HG02852 (cell line): ENCODE measurements around the gene ARID3A.

ENCODE experiments used
- ATAC-seq: cut with Tn5 transposase; IDR thresholded peaks from one replicate; pipeline ENCODE4 v1.9.1; 2021; ENCODE audit warnings: mild to moderate bottlenecking, moderate library complexity; ENCODE audit not compliant: unreplicated experiment

Gene ARID3A

GRCh38 chr19:929203-929890 lies 3.5 kb downstream of the ARID3A start:
- no peak for ATAC-seq

DNA sequence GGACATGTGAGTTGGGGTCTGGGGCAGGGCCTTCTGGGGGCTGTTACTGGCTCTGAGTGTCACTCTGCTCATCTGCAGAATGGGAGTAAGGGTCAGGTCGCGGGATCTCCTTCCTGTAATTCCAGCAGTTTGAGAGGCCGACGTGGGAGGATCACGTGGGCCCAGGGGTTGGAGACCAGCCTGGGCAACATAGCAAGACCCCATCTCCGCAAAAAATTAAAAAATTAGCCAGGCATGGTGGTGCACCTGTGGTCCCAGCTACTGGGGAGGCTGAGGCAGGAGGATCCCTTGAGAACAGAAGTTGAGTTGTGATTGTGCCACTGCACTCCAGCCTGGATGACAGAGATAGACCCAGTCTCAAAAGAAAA lies 4.0 kb downstream of the ARID3A start:
- no peak for ATAC-seq

DNA sequence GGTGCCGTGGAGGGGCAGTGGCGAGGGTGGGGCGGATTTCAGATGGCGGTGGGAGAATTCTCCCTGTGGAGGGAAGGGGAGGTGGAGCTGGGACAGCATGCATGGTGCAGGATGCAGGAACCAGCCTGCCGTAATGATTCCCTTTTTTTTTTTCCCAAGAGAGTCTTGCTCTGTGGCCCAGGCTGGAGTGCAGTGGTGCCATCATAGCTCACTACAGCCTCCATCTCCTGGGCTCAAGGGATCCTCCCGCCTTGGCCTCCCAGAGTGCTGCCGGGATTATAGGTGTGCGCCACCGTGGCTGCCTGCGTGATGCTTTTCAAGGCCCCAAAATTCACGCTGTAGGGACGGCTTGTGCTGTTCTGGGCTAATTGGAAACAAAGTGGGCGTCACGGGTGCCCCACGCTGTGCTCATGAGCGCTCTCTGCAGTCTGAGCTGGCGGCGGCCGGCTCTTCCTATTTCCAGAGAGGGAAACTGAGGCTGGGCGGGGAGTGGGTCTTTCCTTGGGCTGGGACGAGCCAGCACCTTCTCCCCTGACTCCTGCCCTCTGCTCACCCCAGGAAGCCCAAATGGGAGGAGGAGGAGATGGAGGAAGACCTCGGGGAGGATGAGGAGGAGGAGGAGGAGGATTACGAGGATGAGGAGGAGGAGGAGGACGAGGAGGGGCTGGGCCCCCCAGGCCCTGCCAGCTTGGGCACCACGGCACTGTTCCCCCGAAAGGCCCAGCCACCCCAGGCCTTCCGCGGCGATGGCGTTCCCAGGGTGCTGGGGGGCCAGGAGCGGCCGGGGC lies 6.2 kb downstream of the ARID3A start:
- no peak for ATAC-seq

DNA sequence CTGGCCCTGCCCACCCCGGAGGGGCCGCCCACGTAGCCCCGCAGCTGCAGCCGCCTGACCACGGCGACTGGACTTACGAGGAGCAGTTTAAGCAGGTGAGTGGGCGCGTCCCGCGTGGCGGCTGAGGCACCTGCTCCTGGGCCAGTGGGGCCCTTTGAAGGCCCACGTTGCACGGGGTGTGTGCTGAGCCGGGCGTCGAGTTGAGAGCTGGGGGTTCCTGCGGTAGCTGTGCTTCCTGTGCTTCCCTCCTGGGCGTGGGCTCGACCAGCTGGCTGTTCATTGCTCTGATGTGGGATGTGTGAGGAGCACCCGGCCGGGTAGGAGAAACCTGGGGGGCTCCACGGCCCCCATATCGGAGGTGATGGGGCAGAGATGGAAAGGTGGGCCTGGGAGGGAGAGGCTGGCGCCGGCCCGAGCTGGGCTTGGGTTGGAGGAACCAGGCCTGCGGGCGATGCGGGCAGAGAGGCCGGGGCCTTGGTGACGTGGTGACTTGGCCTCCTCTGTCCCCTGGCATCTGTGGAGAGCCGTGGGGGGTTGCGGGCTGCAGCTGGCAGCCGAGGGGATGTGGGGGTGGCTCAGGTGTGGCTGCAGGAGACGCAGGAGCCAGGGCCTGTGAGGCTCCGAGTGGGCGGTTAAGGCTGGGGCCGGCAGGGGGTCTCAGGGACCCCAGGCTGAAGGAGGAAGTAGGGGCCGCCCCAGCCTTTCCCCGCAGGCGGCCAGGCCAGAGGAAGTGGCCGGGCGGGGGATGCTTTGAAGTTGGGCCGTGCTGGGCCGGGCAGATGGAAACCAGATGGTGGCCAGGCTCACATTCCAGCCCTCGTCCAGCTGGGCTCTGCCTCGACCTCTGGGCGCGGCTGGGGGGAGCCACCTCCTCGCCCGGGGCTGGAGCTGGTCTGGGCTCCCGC lies 7.1 kb downstream of the ARID3A start:
- ATAC-seq, result no peak

DNA sequence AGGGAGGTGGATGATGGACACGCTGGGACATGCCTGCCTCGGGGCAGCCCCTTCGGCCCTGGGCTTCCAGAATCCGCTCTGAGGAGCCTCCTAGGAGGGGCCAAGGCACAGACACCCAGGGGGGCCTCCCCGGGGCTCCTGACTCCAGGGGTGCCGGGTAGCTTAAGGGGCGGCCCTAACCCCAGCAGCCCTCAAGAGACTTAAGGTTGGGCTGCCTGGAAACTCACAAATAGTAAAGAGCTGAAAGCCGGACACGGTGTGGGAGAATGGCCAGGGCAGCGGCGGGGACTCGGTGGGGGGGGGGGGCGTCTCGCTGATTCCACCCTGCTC lies 7.7 kb downstream of the ARID3A start:
- no peak for ATAC-seq

GRCh38 chr19:934197-934840 lies 8.5 kb downstream of the ARID3A start:
- no peak for ATAC-seq

DNA sequence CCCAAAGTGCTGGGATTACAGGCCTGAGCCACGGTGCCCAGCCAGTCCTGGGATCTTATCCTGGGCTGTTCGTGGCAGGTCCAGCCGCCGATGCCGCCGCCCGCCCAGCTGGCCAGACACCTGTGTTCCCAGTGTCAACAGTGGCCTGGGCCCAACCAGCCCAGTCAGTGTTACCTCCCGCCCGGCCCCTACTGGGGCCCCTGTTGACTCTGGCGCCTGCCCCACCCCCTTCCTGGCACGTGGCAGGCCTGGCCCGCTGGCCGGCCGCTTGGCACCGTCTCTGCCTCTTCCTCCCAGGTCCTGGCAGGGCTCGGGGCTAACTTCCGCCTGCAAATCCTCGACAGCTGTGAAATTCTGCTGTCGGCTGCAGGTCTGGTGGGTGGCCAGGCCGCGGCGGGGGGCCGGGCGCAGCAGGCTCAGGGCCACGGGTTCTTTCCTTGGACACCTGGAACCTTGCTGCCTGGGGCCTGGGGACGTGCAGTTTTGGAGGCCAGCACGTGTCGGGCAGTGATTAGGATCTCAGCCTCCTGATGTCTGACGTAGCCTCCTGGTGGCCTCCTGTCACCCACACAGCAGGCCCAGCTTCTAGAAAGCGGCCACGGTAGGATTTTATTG lies 9.1 kb downstream of the ARID3A start:
- ATAC-seq, result no peak

DNA sequence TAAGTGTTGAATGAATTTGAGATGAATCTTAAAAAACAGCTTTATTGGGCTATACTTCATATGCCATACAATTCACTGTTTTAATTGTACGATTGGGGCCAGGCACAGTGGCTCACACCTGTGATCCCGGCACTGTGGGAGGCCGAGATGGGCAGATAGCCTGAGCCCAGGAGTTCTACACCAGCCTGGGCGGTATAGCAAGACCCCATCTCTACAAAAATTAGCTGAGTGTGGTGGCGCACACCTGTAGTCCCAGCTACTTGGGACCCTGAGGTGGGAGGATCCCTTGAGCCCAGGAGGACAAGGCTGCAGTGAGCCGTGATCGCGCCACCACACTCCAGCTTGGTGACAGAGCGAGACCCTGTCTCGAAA lies 10.3 kb downstream of the ARID3A start:
- ATAC-seq, result no peak

DNA sequence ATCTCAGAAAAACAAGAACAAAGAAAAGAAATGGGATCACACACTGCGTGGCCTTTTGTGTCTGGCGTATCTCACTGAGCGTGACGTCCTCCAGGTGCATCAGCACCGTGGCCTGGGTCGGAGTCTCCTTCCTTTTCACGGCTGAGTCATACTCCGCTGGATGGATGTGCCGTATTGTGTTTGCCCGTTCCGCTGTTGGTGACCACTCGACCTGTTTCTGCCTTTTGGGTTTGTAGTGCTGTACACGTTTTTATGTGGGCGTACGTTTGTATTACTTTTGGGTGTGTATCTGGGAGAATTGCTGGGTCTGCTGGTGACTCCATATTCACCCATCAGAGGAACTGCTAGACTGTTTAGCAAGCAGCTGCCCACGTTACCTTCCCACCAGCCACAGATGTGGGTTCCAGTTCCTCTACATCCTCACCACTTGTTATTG lies 11.4 kb downstream of the ARID3A start:
- ATAC-seq, result no peak

- ATAC-seq, result no peak
These were observed 12.5 kb downstream of the ARID3A start for GRCh38 chr19:938233-938923.

GRCh38 chr19:939439-939838 lies 13.6 kb downstream of the ARID3A start:
- no peak for ATAC-seq

- ATAC-seq, result no peak
These were observed 14.1 kb downstream of the ARID3A start for GRCh38 chr19:939922-940321.

GRCh38 chr19:940591-941291 lies 14.9 kb downstream of the ARID3A start:
- ATAC-seq, result no peak

DNA sequence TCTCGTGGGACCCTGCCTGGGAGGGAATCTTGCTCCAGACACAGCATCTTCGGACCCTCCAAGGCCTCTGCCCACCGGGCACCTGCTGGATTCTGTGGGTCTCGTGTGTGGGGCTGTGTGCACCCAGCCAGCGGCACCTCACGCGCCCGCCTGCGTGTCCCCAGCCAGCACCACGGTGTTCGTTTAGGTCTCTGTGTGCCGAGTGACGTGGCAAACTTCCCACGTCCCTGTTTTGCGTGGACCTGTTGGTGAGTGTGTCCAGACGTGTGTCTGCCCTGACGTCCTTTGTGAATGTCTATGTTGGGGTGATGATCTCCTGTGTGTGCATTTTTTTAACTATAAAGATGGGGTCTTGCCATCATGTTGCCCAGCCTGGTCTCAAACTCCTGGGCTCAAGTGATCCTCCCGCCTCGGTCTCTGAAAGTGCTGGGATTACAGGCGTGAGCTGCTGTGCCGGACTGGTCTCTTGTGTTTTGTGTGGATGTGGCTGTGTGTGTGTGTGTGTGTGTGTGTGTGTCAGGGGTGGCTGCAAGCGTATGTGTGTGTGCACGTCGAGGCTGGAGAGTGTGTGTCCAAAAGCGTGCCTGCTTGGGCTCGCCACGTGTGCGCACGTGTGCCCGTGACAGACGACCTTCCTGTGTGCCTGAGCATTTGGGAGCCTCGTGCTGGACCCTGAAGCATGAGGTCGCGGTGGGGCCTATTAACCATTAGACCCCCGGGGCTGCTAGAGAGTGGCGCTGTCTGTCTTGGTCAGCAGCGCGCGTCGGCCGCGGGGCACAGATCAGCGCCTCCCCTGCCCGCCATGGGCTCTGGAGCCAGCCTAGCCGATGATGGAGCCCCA lies 15.7 kb downstream of the ARID3A start:
- no peak for ATAC-seq

- no peak for ATAC-seq
These were observed 16.4 kb downstream of the ARID3A start for GRCh38 chr19:942133-942645.

GRCh38 chr19:943551-944170 lies 17.8 kb downstream of the ARID3A start:
- no peak for ATAC-seq

- no peak for ATAC-seq
These were observed 18.3 kb downstream of the ARID3A start for GRCh38 chr19:944171-944567.

DNA sequence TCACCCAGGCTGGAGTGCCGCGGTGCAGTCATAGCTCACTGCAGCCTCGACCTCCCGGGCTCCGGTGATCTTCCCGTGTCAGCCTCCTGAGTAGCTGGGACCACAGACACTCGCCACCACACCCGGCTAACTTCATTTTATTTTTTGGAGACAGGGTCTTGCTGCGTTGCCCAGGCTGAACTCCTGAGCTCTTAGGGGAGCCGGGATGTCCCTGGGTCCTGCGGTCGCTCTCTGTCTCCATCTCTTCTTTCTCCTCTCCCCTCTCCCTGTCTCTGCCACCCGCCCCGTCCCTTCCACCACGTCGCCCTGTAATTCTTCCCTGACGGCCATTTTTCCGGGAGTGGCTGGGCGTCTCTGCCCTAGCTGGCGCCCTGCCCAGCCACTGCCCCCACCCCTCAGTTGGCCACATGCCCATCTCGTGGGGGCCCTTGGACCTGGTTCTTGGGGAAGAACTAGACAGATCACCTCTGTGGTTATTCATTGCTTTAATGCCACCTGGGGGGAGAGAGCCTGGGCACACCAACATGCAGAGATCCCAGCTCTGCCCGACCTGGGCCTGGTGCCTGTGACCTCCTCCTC lies 18.9 kb downstream of the ARID3A start:
- no peak for ATAC-seq
